ENCODE measurements around the gene DNMT1. TPM values are rescaled to one million over a fixed set of nuclear protein-coding genes. Genes with fewer than 3 reads are reported as not detected.

DNMT1 gene
- polyA plus RNA-seq, 1 donor from 2014 or later = 58.4 TPM

GRCh38 chr19:10089801-10090375 is 104.9 kb downstream of the DNMT1 start:
- TF ChIP-seq RAD21 (conservative IDR thresholded peaks at IDR 0.05) (no peak), MXI1 (conservative IDR thresholded peaks at IDR 0.05; ENCODE audit: poor library complexity, severe bottlenecking) (no peak), EZH2 (IDR thresholded peaks at IDR 0.05; ENCODE audit: borderline replicate concordance, insufficient read depth, low read length, poor library complexity, severe bottlenecking) (no peak), POLR2AphosphoS5 (IDR thresholded peaks at IDR 0.05) (no peak), REST (IDR thresholded peaks at IDR 0.05; ENCODE audit: borderline replicate concordance) (no peak), TAF1 (IDR thresholded peaks at IDR 0.05; ENCODE audit: low read depth) (no peak), CTCF (IDR thresholded peaks at IDR 0.05; ENCODE audit: poor library complexity, severe bottlenecking) (no peak), EP300 (conservative IDR thresholded peaks at IDR 0.05; ENCODE audit: poor library complexity, severe bottlenecking) (no peak), SMC3 (conservative IDR thresholded peaks at IDR 0.05; ENCODE audit: poor library complexity) (no peak)
- Histone ChIP-seq H3K9ac (ENCODE audit: low read length) (no peak overlapping the region), H3F3A (ENCODE audit: insufficient read depth, low read length, poor library complexity, severe bottlenecking) (no peaks in the 10 kb centered on the region), H3K4me2 (ENCODE audit: low read length) (no peak overlapping the region), H3K27me3 (ENCODE audit: insufficient read depth, low read depth, low read length) (peaks cover 28% of the 10 kb centered on the region), H3K9me3 (ENCODE audit: low read length) (no peaks in the 10 kb centered on the region), H4K20me1 (ENCODE audit: insufficient read depth) (no peaks in the 10 kb centered on the region), H3K79me2 (replicated peaks; ENCODE audit: insufficient read depth, low read length) (no peaks in the 10 kb centered on the region), H3K9me2 (ENCODE audit: insufficient read depth, low read length) (no peaks in the 10 kb centered on the region), H3K27ac (ENCODE audit: low read length) (no peak overlapping the region), H3K4me3 (ENCODE audit: low read length) (no peak overlapping the region), H2AFZ (ENCODE audit: low read depth, low read length) (no peak overlapping the region), H3K36me3 (ENCODE audit: insufficient read depth, low read length) (no peaks in the 10 kb centered on the region)

DNA sequence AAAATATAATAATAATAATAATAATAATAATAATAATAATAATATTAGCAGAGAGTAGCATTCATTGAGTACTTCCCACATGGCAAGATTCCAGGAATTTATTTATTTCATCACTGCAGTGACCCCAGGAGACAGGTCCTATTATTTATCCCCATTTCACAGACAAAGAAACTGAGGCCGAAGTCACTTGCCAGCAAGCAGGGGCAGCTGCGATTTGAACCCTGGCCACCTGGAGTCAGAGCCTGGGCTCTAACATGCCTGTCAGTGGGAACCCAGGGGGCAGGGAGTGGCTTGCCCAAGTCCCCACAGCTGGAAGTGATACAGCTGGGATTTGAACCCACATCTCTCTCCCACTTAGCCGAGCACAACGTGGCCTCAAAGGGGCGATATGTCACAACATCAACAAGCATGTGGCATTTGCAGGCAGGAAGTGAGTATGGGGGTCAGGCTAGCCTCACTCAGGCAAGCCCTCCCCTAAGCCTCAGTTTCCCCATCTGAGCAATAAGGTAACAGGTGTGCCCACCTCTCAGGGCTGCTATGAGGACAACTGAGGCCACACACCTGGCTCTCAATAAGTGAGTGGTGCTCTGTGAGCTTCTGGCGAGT is 105.7 kb downstream of the DNMT1 start:
- no peak overlapping the region for H3K4me3 ChIP-seq (ENCODE audit: low read length)
- TF ChIP-seq EZH2 (IDR thresholded peaks at IDR 0.05; ENCODE audit: borderline replicate concordance, insufficient read depth, low read length, poor library complexity, severe bottlenecking) (no peak), RAD21 (conservative IDR thresholded peaks at IDR 0.05) (no peak), CTCF (IDR thresholded peaks at IDR 0.05; ENCODE audit: poor library complexity, severe bottlenecking) (no peak), SMC3 (conservative IDR thresholded peaks at IDR 0.05; ENCODE audit: poor library complexity) (no peak), REST (IDR thresholded peaks at IDR 0.05; ENCODE audit: borderline replicate concordance) (no peak), EP300 (conservative IDR thresholded peaks at IDR 0.05; ENCODE audit: poor library complexity, severe bottlenecking) (no peak), MXI1 (conservative IDR thresholded peaks at IDR 0.05; ENCODE audit: poor library complexity, severe bottlenecking) (no peak), POLR2AphosphoS5 (IDR thresholded peaks at IDR 0.05) (no peak), TAF1 (IDR thresholded peaks at IDR 0.05; ENCODE audit: low read depth) (no peak)
- no peaks in the 10 kb centered on the region for H3F3A ChIP-seq (ENCODE audit: insufficient read depth, low read length, poor library complexity, severe bottlenecking)
- no peaks in the 10 kb centered on the region for H3K36me3 ChIP-seq (ENCODE audit: insufficient read depth, low read length)
- no peak overlapping the region for H3K9ac ChIP-seq (ENCODE audit: low read length)
- no peak overlapping the region for H2AFZ ChIP-seq (ENCODE audit: low read depth, low read length)
- H3K79me2 ChIP-seq (replicated peaks; ENCODE audit: insufficient read depth, low read length) = no peaks in the 10 kb centered on the region
- no peaks in the 10 kb centered on the region for H3K9me2 ChIP-seq (ENCODE audit: insufficient read depth, low read length)
- H4K20me1 ChIP-seq (ENCODE audit: insufficient read depth) = no peaks in the 10 kb centered on the region
- H3K27me3 ChIP-seq (ENCODE audit: insufficient read depth, low read depth, low read length) = peaks cover 31% of the 10 kb centered on the region
- no peaks in the 10 kb centered on the region for H3K9me3 ChIP-seq (ENCODE audit: low read length)
- H3K4me2 ChIP-seq (ENCODE audit: low read length) = no peak overlapping the region
- no peak overlapping the region for H3K27ac ChIP-seq (ENCODE audit: low read length)
